ENCODE results near the gene DNAH8.

The DNAH8 gene

GRCh38 chr6:39004801-39005200 is 289.7 kb downstream of the DNAH8 start:
- no peak for TF ChIP-seq CTCF (IDR thresholded peaks at IDR 0.05)

GRCh38 chr6:39005774-39006173 is 290.7 kb downstream of the DNAH8 start:
- no peak for TF ChIP-seq CTCF (IDR thresholded peaks at IDR 0.05)

- no peak for TF ChIP-seq CTCF (IDR thresholded peaks at IDR 0.05)
Observed at GRCh38 chr6:39007575-39007974, 292.5 kb downstream of the DNAH8 start.

GRCh38 chr6:39008737-39009136 is 293.6 kb downstream of the DNAH8 start:
- no peak for TF ChIP-seq CTCF (IDR thresholded peaks at IDR 0.05)

GRCh38 chr6:39009476-39009875 is 294.4 kb downstream of the DNAH8 start:
- no peak for TF ChIP-seq CTCF (IDR thresholded peaks at IDR 0.05)

- no peak for TF ChIP-seq CTCF (IDR thresholded peaks at IDR 0.05)
Observed at GRCh38 chr6:39016839-39017546, 301.9 kb downstream of the DNAH8 start.

- TF ChIP-seq CTCF (IDR thresholded peaks at IDR 0.05), result no peak
Observed at GRCh38 chr6:39017547-39017880, 302.4 kb downstream of the DNAH8 start.

- TF ChIP-seq CTCF (IDR thresholded peaks at IDR 0.05), result no peak
Observed at GRCh38 chr6:39018103-39018502, 303.0 kb downstream of the DNAH8 start.
